HepG2 (cell line): ENCODE measurements around the gene SVOPL. TPM values are rescaled to one million over a fixed set of nuclear protein-coding genes. Genes with fewer than 3 reads are reported as not detected.

Experiments
- ATAC-seq: fragments of 200-7000 bp; cut with Tn5 transposase; 3 replicates; pipeline ENCODE4 v1.9.1; 2020; ENCODE audit warnings: mild to moderate bottlenecking, moderate library complexity
- BruUV-seq: library from RNA; stranded (reverse); fragments of 400-500 nt; replicated peaks from 2 replicates; lab custom pipeline; 2021; lab: Mats Ljungman, UMichigan
- CTCF ChIA-PET: fragments of 300-600 bp; formaldehyde crosslinking; extraction: SDS; loops from one replicate; lab custom pipeline; 2021; ENCODE audit warnings: low total read pairs, inconsistent platforms, low intra/inter-chr PET ratio; lab: Yijun Ruan, JAX
- POLR2A ChIA-PET: fragments of 350-600 bp; sonication (Branson Sonifier 250); formaldehyde crosslinking; loops from one replicate; lab custom pipeline; 2020; ENCODE audit warnings: antibody characterized with exemption, inconsistent platforms; lab: Yijun Ruan, JAX
- DNase-seq: peaks from one replicate; pipeline ENCODE4 v3.0.0-alpha.2; 2015; ENCODE audit warnings: low spot score
- FAIRE-seq: peaks from 3 replicates; lab custom pipeline; 2011; peaks lifted over from hg19 to GRCh38; lab: Jason Lieb, UNC
- H2AFZ ChIP-seq: one replicate; pipeline ENCODE4 v1.6.1; 2011; ENCODE audit warnings: low read length, inconsistent platforms
- H3K27ac ChIP-seq: fragments of 300-600 bp; 3 replicates; pipeline ENCODE4 v1.8.0; 2011; ENCODE audit warnings: mixed run types, mild to moderate bottlenecking, mixed read lengths, low read length, inconsistent platforms; ENCODE audit not compliant: insufficient read depth; ENCODE audit errors: extremely low read length
- H3K27me3 ChIP-seq, 2 experiments: fragments of 200-600 bp in 1 of 2; 2 replicates in 1 of 2; 3 replicates in 1 of 2; pipeline versions ENCODE4 v1.6.0 to v1.8.0; 2011; ENCODE audit warnings: low read length in 2 of 2, mild to moderate bottlenecking in 2 of 2, moderate library complexity in 2 of 2, inconsistent platforms in 1 of 2; ENCODE audit not compliant: insufficient read depth in 2 of 2, control insufficient read depth in 1 of 2
- H3K36me3 ChIP-seq, 2 experiments: fragments of 200-600 bp in 1 of 2; replicated peaks in 1 of 2; 2 replicates in 1 of 2; 3 replicates in 1 of 2; pipeline versions ENCODE4 v1.5.1 to v1.8.0; 2011; ENCODE audit warnings: low read length in 2 of 2, inconsistent platforms in 1 of 2; ENCODE audit not compliant: insufficient read depth in 2 of 2, control insufficient read depth in 1 of 2
- H3K4me1 ChIP-seq: 2 replicates; pipeline ENCODE4 v1.5.1; 2012; ENCODE audit warnings: low read length, inconsistent platforms; ENCODE audit not compliant: insufficient read depth
- H3K4me2 ChIP-seq: 2 replicates; pipeline ENCODE4 v1.6.0; 2011; ENCODE audit warnings: low read depth, low read length, inconsistent platforms
- H3K4me3 ChIP-seq, 3 experiments: fragments of 200-600 bp in 1 of 3; sonication (generic), shearing (Covaris generic) in 1 of 3; replicated peaks in 1 of 3; 2 replicates each; pipeline ENCODE4 v1.5.1; 2011 to 2016; ENCODE audit warnings: low read length in 3 of 3, inconsistent platforms in 2 of 3, low read depth in 2 of 3, mild to moderate bottlenecking in 2 of 3, control low read depth in 1 of 3, mixed read lengths in 1 of 3; ENCODE audit not compliant: insufficient read depth in 1 of 3
- H3K79me2 ChIP-seq: one replicate; pipeline ENCODE4 v1.6.1; 2011; ENCODE audit warnings: low read length, inconsistent platforms; ENCODE audit not compliant: insufficient read depth
- H3K9ac ChIP-seq: 2 replicates; pipeline ENCODE4 v1.6.0; 2011; ENCODE audit warnings: mild to moderate bottlenecking, low read depth, low read length, inconsistent platforms; ENCODE audit not compliant: insufficient read depth
- H3K9me3 ChIP-seq: 2 replicates; pipeline ENCODE4 v1.5.1; 2012; ENCODE audit warnings: mild to moderate bottlenecking, low read length
- H4K20me1 ChIP-seq: 2 replicates; pipeline ENCODE4 v1.6.0; 2011; ENCODE audit warnings: inconsistent platforms, mild to moderate bottlenecking, low read length, moderate library complexity; ENCODE audit not compliant: insufficient read depth
- AGO1 ChIP-seq: fragments of 200-400 bp; formaldehyde crosslinking; IDR thresholded peaks from 2 replicates; pipeline ENCODE4 v1.6.1; 2017; ENCODE audit warnings: mild to moderate bottlenecking, low read depth, low read length, moderate library complexity; ENCODE audit not compliant: poor library complexity, severe bottlenecking
- ATRX ChIP-seq: sonication (generic); formaldehyde crosslinking; IDR thresholded peaks from 2 replicates; pipeline ENCODE4 v1.4.0; 2020; ENCODE audit warnings: missing genetic modification reagents, borderline replicate concordance
- BRD4 ChIP-seq: sonication (generic); formaldehyde crosslinking; IDR thresholded peaks from 2 replicates; pipeline ENCODE4 v1.4.0; 2020; ENCODE audit warnings: missing genetic modification reagents
- EED ChIP-seq: sonication (generic); formaldehyde crosslinking; IDR thresholded peaks from 2 replicates; pipeline ENCODE4 v1.5.0; 2020; ENCODE audit warnings: mild to moderate bottlenecking, missing genetic modification reagents
- ETV5 ChIP-seq: IDR thresholded peaks from 2 replicates; pipeline ENCODE4 v1.6.1; 2018; ENCODE audit warnings: missing biosample characterization, missing genetic modification reagents, inconsistent platforms, borderline replicate concordance
- KAT8 ChIP-seq: IDR thresholded peaks from 2 replicates; pipeline ENCODE4 v1.6.1; 2016; ENCODE audit warnings: missing genetic modification reagents, missing compliant biosample characterization
- PRMT3 ChIP-seq: sonication (generic); formaldehyde crosslinking; IDR thresholded peaks from 2 replicates; pipeline ENCODE4 v1.8.1; 2022; ENCODE audit warnings: low read depth, mild to moderate bottlenecking, moderate library complexity, missing genetic modification reagents, borderline replicate concordance
- SP2 ChIP-seq: sonication (generic); formaldehyde crosslinking; IDR thresholded peaks from 2 replicates; pipeline ENCODE4 v1.5.1; 2020; ENCODE audit warnings: mild to moderate bottlenecking, missing genetic modification reagents
- SRSF4 ChIP-seq: fragments of 200-400 bp; formaldehyde crosslinking; IDR thresholded peaks from one replicate; pipeline ENCODE4 v1.6.1; 2018; ENCODE audit warnings: mild to moderate bottlenecking, low read depth, low read length, moderate library complexity; ENCODE audit not compliant: poor library complexity, severe bottlenecking
- ZNF703 ChIP-seq: sonication (generic); formaldehyde crosslinking; IDR thresholded peaks from 2 replicates; pipeline ENCODE4 v1.5.1; 2020; ENCODE audit warnings: missing genetic modification reagents, mild to moderate bottlenecking, moderate library complexity, borderline replicate concordance
- ZNF773 ChIP-seq: sonication (generic); formaldehyde crosslinking; IDR thresholded peaks from 2 replicates; pipeline ENCODE4 v1.4.0; 2020; ENCODE audit warnings: missing genetic modification reagents, borderline replicate concordance
- WGBS: methylation state at CpG from one replicate; pipeline ENCODE4 v1.1.6; 2017; ENCODE audit warnings: low lambda C conversion rate; 5-methylcytosine and 5-hydroxymethylcytosine counted together
- in situ Hi-C: cut with HindIII; loops from 2 replicates; pipeline ENCODE4 v1.10.0; 2017; ENCODE audit warnings: low pct_unique_long_range_greater_than_20kb; ENCODE audit not compliant: extremely low pct_ligation_motif_present
- intact Hi-C: fragments of 100-400 bp; cut with micrococcal nuclease; formaldehyde crosslinking; loops from one replicate; pipeline ENCODE4 v1.10.0; 2022; ENCODE audit not compliant: unreplicated experiment
- polyA plus RNA-seq, 8 experiments: library from polyadenylated mRNA; depleted of rRNA in 3 of 8; stranded (reverse) in 7 of 8; unstranded in 1 of 8; fragments of >200 nt; fragmentation: Illumina TruSeq in 4 of 8; extraction: Trizol in 4 of 8; gene quantifications; 2 replicates each; pipeline versions ENCODE4 v1.2.1 to v1.2.3, GENCODE V29; 2011 to 2016; ENCODE audit warnings: low read depth in 4 of 8, missing spikeins in 1 of 8, mixed read lengths in 1 of 8; ENCODE audit not compliant: insufficient read depth in 1 of 8
- total RNA-seq, 5 experiments: library from RNA; depleted of rRNA; stranded (reverse); fragments of >200 nt; fragmentation: Illumina TruSeq; extraction: Trizol; gene quantifications; 2 replicates each; pipeline ENCODE4 v1.2.3, GENCODE V29; 2016; ENCODE audit warnings: low read depth in 1 of 5
- TF ChIP-seq, protein P1 (sequence below): sonication (generic); formaldehyde crosslinking; IDR thresholded peaks from 2 replicates; pipeline ENCODE4 v1.5.0; 2020; ENCODE audit warnings: missing genetic modification reagents

Gene SVOPL
- total and polyA plus RNA-seq, 2 of the 13 experiments (the other 11 are each of a cell fraction or from before 2014, with no cell fraction given) = not detected

DNA sequence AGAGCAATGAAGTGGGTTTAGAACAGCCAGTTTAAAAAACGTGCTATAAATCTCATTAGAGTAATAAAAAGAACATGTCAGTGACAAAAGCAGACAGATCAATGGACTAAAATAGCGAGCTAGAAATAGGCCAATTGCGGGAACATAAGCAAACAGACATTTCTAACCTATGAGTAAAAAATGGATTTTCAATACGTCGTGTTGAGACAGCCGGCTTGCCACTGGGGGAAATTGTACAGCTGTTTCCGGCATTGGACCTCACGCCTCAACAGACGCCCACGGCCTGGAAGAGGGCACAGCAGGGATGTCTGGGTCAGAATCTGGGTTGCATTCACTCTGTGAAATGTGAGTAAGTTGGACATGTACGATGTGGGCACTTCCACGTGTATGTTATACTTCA, 92.9 kb downstream of the SVOPL start:
- Histone ChIP-seq H3K4me1 (peaks cover 40% of the 10 kb centered on the region), H3K4me3 (no peak overlapping the region), H3K27me3 (no peaks in the 10 kb centered on the region), H3K27ac (no peak overlapping the region), H3K9me3 (no peaks in the 10 kb centered on the region), H4K20me1 (no peaks in the 10 kb centered on the region), H2AFZ (no peak overlapping the region), H3K36me3 (no peaks in the 10 kb centered on the region), H3K79me2 (no peaks in the 10 kb centered on the region), H3K9ac (no peak overlapping the region), H3K4me2 (no peak overlapping the region)
- ChIA-PET POLR2A (no interaction called here), CTCF (no interaction called here)
- in situ Hi-C loops (no loop called here), intact Hi-C loops (no loop called here)
- ATAC-seq (no peak), FAIRE-seq (no peak), DNase-seq (no peak)
- BruUV-seq = no TSS peak
- 85% methylated on average over 12 of the region's 12 CpGs for WGBS
- TF ChIP-seq ZNF703 (CRISPR knock-in tag) (no peak), BRD4 (CRISPR knock-in tag) (no peak), KAT8 (no peak), SP2 (CRISPR knock-in tag) (no peak), AGO1 (no peak), EED (CRISPR knock-in tag) (no peak), SRSF4 (no peak), PRMT3 (no peak), ATRX (no peak), ZNF773 (CRISPR knock-in tag) (no peak), ETV5 (CRISPR knock-in tag) (no peak)
- TF ChIP-seq, protein P1, sequence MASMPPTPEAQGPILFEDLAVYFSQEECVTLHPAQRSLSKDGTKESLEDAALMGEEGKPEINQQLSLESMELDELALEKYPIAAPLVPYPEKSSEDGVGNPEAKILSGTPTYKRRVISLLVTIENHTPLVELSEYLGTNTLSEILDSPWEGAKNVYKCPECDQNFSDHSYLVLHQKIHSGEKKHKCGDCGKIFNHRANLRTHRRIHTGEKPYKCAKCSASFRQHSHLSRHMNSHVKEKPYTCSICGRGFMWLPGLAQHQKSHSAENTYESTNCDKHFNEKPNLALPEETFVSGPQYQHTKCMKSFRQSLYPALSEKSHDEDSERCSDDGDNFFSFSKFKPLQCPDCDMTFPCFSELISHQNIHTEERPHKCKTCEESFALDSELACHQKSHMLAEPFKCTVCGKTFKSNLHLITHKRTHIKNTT (CRISPR knock-in tag) = no peak
